LNCaP clone FGC (cell line): ENCODE results near the gene MAB21L3.

Experiments
- DNase-seq: peaks from one replicate; pipeline ENCODE4 v3.0.0-alpha.2; 2011; ENCODE audit warnings: low read depth
- H3K4me3 ChIP-seq: 2 replicates; pipeline ENCODE4 v1.5.1; 2011; ENCODE audit warnings: mild to moderate bottlenecking, low read depth, low read length, control low read depth
- TF ChIP-seq, protein P1 (sequence below): IDR thresholded peaks from 2 replicates; pipeline ENCODE4 v1.5.1; 2012; ENCODE audit warnings: mild to moderate bottlenecking; ENCODE audit not compliant: control insufficient read depth, insufficient read depth; ENCODE audit errors: extremely low read depth

MAB21L3 gene

DNA sequence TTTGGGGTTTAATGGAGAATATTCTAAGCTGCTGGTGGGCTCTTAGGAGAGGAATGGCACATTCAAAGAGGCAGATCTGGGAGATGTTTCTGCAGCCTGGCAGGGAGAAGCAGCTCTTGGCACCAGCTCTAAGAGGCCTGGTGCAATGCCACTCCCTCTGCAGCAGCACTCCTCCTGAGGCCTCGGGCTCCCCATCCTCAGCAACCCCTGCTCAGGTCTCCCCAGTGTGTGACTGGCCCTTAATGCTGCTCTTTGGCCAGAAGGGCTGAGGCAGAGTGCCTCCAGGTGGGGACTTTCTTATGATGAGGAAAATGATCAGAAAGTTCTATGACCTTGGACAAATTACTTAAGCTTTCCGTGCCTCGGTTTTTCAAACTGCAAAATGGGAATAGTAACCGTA, 55.5 kb downstream of the MAB21L3 start:
- TF ChIP-seq, protein P1, sequence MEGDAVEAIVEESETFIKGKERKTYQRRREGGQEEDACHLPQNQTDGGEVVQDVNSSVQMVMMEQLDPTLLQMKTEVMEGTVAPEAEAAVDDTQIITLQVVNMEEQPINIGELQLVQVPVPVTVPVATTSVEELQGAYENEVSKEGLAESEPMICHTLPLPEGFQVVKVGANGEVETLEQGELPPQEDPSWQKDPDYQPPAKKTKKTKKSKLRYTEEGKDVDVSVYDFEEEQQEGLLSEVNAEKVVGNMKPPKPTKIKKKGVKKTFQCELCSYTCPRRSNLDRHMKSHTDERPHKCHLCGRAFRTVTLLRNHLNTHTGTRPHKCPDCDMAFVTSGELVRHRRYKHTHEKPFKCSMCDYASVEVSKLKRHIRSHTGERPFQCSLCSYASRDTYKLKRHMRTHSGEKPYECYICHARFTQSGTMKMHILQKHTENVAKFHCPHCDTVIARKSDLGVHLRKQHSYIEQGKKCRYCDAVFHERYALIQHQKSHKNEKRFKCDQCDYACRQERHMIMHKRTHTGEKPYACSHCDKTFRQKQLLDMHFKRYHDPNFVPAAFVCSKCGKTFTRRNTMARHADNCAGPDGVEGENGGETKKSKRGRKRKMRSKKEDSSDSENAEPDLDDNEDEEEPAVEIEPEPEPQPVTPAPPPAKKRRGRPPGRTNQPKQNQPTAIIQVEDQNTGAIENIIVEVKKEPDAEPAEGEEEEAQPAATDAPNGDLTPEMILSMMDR, result no peak
- H3K4me3 ChIP-seq, result no peak overlapping the region
- DNase-seq, result no peak

DNA sequence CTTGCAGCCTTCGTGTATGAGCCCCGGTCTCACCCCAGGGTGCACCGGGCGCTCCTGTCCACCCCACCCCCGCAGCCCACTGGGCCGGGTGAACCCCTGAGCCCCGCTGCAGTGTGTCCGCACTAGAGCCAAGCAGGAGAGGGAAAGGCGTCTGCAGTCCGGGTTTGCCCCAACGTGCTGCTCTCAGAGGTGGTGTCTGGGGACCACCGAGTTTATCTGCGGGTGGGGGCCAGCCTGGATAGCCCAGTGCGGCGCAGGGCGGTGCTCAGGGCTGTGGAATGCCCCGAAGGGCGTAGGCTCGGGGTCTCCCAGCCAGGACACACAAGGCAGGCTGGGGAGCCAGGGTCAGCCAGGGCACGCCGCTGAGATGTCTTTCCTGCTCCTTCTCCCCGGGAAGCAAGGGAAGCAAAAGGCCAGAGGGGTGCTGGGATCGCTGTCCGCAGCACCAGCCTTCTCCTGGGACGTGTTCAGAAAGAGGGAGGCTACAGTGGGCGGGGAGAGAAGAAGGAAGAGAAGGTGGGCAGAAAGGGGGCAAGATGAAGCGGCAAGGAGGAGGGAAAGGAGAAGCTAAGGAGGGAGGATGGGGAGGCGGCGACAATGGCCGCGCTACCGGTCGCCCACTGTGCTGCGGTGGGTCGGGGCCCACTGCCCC, 56.6 kb downstream of the MAB21L3 start:
- TF ChIP-seq, protein P1, result no peak
- no peak for DNase-seq
- no peak overlapping the region for H3K4me3 ChIP-seq

DNA sequence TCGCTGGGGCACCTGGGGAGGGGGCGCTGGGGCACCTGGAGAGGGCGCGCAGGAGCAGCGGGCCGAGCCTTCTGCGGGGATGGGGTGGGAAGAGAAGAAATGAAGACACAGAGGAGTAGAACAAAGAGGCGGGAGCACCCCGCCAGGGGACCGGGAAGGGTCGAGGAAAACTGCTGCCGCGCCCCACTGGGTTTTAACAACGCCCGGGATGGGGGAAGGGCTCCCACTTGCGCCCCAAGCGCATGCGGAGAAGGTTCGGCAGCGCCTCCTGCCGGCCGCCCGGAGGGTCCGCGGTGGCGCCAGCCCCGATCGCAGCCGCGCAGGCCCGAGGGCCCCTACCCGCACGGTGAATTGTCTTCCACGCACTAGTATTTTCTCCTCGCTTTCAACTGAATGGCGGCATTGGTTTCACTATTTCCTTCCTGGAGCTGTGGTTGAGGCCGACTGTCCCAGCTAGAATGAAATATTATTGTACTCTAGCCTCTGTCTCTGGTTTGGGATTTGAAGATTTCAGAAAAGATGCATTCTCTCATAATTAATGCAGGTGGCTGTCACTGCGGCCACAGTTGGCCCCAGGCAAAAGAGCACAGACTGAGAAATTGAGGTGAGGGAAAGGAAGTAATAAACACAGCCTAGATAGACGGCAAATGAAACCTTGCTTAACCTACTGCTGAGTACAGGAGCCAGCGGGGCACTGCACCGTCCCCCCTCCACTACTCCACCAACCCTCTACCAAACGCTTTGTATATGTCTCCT, 57.3 kb downstream of the MAB21L3 start:
- TF ChIP-seq, protein P1, result no peak
- H3K4me3 ChIP-seq, result no peak overlapping the region
- DNase-seq, result no peak

DNA sequence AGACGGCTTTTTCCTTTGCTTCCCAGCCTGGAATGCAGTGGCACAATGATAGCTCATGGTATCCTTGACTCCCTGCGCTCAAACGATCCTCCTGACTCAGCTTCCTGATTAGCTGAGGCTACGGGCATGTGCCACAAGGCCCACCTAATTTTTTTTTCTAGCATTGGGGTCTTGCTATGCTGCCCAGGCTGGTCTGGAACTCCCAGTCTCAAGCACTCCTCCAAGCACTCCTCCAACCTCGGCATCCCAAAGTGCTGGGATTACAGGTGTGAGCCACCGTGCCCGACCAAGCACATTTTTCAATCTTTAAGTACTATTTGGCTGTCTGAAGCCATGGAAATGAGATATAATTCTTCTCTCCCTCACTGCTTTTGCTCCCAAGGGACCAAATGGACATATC, 58.7 kb downstream of the MAB21L3 start:
- no peak for DNase-seq
- H3K4me3 ChIP-seq, result no peak overlapping the region
- TF ChIP-seq, protein P1, result no peak

DNA sequence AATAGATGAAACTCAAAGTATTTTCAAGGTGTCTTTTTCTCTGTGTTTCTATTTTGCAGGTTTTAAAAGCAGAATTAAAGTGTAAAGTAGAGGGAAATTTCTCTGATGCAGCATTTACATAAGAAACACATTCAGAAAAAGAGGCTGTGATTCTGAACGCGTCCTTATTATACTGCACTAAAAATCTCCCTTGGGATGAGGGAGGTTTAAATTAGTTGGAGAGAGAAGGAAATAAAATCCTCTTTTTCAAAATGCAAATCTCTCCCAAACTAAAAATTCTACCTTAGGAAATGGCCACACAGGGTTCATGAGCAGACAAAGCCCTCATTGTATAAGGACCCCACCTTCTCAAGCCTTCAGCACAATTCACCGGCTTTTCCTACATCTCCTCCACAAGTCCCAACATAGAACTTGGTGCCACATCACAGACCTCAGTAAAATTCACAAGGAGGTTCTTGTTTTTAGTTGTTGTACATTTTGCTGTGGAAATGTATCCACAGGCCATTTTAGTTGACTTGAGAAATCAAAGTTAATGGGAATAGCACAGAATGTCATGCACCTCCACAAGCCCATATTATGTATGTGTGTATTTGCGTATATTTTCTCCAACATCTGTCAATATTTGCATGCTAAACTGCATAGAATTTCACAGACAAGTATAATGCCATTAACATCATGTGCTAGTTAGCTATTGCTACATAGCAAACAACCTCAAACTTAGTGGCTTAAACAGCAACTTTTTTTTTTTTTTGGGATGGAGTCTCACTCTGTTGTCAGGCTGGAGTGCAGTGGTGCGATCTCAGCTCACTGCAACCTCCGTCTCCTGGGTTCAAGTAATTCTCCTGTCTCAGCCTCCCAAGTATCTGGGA, 59.8 kb downstream of the MAB21L3 start:
- no peak overlapping the region for H3K4me3 ChIP-seq
- no peak for DNase-seq
- TF ChIP-seq, protein P1, result no peak

DNA sequence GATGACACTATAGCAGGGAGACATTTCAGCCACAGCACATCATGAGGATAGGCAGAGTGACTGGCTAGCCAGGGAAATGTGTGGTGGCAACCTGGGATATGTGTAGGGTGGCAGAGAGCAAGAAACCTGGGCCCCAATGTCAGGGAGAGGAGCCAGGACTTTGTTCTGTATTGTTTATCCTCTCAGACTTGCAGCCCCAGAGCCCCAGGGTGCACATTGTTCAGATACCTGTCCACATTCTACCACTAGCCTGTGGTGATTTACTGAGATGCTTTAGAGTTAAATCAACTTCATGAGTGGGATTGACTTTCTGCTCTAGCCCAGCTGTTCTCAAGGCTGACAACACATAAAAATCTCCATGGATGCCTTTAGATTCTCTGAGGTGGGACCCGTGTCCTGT, 61.5 kb downstream of the MAB21L3 start:
- no peak overlapping the region for H3K4me3 ChIP-seq
- DNase-seq, result peak; percentile 83
- TF ChIP-seq, protein P1, result no peak
